T-helper 1 cell treated with Interleukin-12 subunit alpha and Interleukin-12 subunit beta and Interleukin-4 antibody, amounts not matched to agents 30 μg/mL and 1 μg/mL, for 36 hours (primary cell): Measurements from ENCODE around the gene XPR1.
A peak's percentile ranks its signal among the peaks of the same experiment; 100 is the strongest.
"Not testable (repeated sequence)": the region's sequence is repeated elsewhere in the genome, so short reads cannot be mapped to it uniquely, and the experiment has no call there.

Source experiments
- H3K27ac Mint-ChIP-seq: one replicate; pipeline ENCODE4 v1.8.0; 2021; ENCODE audit warnings: mild to moderate bottlenecking, mixed read lengths
- H3K27me3 Mint-ChIP-seq: one replicate; pipeline ENCODE4 v1.8.0; 2021; ENCODE audit warnings: low read depth, mixed read lengths
- H3K36me3 Mint-ChIP-seq: one replicate; pipeline ENCODE4 v1.8.0; 2021; ENCODE audit warnings: low read depth, mixed read lengths
- H3K4me1 Mint-ChIP-seq: one replicate; pipeline ENCODE4 v1.8.0; 2021; ENCODE audit warnings: low read depth, mixed read lengths
- H3K4me3 Mint-ChIP-seq: one replicate; pipeline ENCODE4 v1.8.0; 2021; ENCODE audit warnings: mild to moderate bottlenecking, moderate library complexity, mixed read lengths
- H3K9me3 Mint-ChIP-seq: one replicate; pipeline ENCODE4 v1.8.0; 2021; ENCODE audit warnings: mixed read lengths

XPR1 gene

DNA sequence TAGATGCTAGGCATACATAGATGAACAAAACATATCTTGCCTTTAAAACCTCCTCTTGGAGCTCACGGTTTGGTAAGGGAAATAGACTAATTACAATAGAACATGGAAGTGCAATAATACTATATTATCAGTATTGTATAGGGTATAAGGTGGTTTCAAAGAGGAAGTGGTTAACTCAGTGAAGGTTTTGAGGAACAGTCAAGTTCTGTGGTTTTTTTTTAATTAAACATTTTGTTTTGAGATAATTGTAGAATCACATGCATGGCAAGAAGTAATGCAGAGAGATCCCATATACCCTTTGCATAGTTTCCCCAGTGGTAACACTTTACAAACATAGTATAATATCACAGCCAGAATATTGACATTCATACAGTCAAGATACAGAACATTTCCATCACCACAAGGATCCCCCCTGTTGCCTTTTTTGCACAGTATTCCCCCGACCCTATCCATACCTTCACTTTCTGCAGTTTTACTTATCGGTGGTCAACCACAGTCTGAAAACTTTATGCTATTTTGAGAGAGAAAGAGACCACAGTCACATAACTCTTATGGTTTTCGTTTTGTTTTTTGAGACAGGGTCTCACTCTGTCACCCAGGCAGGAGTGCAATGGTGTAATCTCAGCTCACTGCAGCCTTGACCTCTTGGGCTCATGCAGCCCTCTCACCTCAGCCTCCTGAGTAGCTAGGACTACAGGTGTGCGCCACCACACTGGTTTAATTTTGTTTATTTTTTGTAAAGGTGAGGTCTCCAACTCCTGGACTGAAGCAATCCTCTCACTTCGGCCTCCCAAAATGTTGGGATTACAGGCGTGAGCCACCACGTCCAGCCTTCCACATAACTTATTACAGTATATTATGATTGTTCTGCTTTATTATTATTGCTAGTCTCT, 220.4 kb downstream of the XPR1 start:
- H3K36me3 Mint-ChIP-seq, result peaks cover 6% of the 10 kb centered on the region
- H3K4me1 Mint-ChIP-seq, result peaks cover 16% of the 10 kb centered on the region
- H3K27ac Mint-ChIP-seq, result no peak overlapping the region
- no peaks in the 10 kb centered on the region for H3K9me3 Mint-ChIP-seq
- H3K4me3 Mint-ChIP-seq, result no peak overlapping the region
- H3K27me3 Mint-ChIP-seq, result no peaks in the 10 kb centered on the region

DNA sequence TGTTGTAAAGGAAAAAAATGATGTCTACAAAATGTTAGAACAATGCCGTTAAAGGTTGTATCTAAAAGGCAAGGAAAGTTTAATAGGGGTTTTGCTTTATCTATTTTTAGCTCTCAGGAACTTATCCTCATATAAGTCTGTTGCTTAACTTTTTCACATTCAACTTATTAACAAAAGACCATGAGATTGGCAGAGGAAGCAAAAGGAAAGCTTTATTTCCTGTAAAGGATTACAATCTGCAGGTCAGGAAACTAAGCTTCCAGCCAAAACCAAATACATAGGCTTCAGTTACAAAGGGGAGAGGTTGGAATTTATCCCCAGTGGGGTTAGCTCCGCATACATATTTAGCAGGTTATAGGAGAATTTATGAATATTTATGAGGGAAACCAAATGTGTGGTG, 222.2 kb downstream of the XPR1 start:
- Mint-ChIP-seq H3K9me3 (no peaks in the 10 kb centered on the region), H3K27me3 (no peaks in the 10 kb centered on the region)

DNA sequence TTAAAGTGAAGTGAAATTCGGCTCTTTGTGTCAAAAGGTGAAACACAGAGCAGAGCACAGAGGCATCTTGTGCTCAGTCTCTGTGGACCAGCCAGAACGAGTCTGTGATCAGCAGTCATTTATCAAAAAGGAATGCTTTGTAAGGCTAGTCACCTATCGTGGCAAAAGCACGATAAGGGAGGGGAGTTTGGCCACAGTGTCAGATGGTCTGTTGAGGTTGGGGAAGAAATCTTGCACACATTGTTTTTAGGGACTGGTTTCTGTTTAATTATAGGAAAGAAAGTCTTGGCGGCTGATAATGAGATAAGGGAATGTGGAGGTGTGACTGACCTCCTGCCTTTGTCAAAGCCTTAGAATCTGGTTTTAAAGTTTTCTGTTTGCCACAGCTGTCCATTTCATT, 222.6 kb downstream of the XPR1 start:
- Mint-ChIP-seq H3K27ac (no peak overlapping the region), H3K27me3 (no peaks in the 10 kb centered on the region), H3K9me3 (no peaks in the 10 kb centered on the region), H3K4me3 (no peak overlapping the region), H3K36me3 (peaks cover 6% of the 10 kb centered on the region), H3K4me1 (peaks cover 16% of the 10 kb centered on the region)

More for the DNA sequence above, 222.2 kb downstream of the XPR1 start:
- H3K27ac Mint-ChIP-seq, result no peak overlapping the region
- peaks cover 6% of the 10 kb centered on the region for H3K36me3 Mint-ChIP-seq
- no peak overlapping the region for H3K4me3 Mint-ChIP-seq
- peaks cover 16% of the 10 kb centered on the region for H3K4me1 Mint-ChIP-seq

DNA sequence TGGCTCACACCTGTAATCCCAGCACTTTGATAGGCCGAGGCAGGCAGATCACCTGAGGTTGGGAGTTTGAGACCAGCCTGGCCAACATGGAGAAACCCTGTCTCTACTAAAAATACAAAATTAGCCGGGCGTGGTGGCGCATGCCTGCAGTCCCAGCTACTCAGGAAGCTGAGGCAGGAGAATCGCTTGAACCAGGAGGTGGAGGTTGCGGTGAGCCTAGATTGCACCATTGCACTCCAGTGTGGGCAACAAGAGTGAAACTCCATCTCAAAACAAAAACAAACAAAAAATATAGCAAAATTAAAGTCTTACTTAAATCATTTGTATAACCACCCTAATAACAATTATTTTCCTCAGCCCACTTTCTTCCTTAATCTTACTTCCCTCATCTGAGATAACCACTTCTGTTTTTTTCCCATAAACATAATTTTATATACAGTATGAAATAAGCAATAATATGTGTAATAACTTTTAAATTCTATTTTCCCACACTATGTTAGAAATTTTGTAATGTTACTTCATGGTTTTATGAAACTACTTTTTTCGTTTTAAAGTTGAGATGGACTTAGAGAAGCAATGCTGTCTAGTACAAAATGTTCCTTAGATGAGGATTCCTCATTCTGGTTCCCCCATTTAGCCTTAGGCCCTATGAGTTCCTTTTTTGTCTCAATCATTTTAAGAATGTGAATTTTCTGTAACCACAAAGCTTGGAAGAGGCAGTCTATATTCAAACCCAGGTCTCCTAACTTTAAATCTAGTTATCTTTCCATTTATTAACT, 226.3 kb downstream of the XPR1 start:
- not testable (repeated sequence) for H3K4me1 Mint-ChIP-seq, H3K4me3 Mint-ChIP-seq, H3K36me3 Mint-ChIP-seq, H3K9me3 Mint-ChIP-seq, H3K27me3 Mint-ChIP-seq, H3K27ac Mint-ChIP-seq

DNA sequence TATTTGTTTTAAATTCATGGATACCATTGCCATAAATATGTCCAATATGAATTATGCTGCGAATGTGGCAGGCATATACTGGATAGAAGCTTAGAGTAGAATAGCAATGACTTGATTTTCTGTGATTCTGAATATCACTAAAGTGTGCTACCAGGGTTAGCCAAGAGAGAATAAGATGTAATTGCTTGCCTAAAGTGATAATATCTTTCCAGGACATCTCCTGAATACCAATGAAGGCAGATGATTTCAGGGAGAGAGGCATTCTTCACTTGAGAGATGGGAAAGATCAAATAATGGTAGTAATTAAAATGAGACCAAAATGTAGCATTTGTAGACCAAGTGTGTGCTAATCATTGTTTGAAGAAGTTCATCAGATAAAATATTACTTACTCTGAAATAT, 227.5 kb downstream of the XPR1 start:
- H3K27me3 Mint-ChIP-seq, result no peaks in the 10 kb centered on the region
- no peak overlapping the region for H3K27ac Mint-ChIP-seq
- no peaks in the 10 kb centered on the region for H3K9me3 Mint-ChIP-seq
- H3K36me3 Mint-ChIP-seq, result no peaks in the 10 kb centered on the region
- no peaks in the 10 kb centered on the region for H3K4me1 Mint-ChIP-seq
- no peak overlapping the region for H3K4me3 Mint-ChIP-seq

DNA sequence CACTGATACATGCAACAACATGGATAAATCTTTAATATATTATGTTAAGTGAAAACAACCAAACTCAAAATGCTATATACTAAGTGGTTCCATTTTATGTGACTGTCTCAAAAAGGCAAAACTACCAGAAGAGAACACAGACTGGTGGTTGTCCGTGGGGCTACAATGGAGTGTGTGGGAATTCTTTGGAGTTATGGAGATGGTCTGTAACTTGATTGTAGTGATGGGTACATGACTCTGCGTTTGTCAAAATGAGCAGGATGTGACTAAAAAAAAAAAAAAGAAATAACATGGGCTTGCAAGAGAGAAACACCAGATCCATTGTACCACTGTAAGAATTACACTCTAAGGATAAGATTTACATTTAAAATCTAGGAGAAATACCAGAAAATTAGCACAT, 228.7 kb downstream of the XPR1 start:
- Mint-ChIP-seq H3K27me3 (no peaks in the 10 kb centered on the region), H3K4me3 (no peak overlapping the region), H3K9me3 (no peaks in the 10 kb centered on the region)

DNA sequence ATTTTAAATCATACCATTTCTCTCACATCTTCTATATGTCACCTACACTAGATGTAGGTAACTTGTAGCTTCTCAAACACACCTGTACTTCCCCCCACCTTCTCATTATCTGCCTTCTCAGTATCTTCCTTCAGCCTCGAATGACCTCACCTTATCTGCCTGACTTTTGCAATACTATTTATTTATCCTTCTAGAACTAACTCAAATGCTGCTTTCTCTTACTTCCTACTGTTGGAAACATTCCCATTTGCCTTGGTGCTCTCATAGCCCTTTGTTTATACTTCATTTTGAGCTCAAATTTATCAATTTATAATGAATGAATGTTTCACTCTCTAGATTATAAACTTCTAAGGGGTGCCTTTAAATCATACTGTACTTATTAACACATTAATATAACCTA, 230.5 kb downstream of the XPR1 start:
- no peaks in the 10 kb centered on the region for H3K4me1 Mint-ChIP-seq
- no peak overlapping the region for H3K4me3 Mint-ChIP-seq
- H3K27me3 Mint-ChIP-seq, result no peaks in the 10 kb centered on the region
- no peak overlapping the region for H3K27ac Mint-ChIP-seq
- peaks cover 4% of the 10 kb centered on the region for H3K36me3 Mint-ChIP-seq
- H3K9me3 Mint-ChIP-seq, result no peaks in the 10 kb centered on the region

More for the DNA sequence above, 228.7 kb downstream of the XPR1 start:
- Mint-ChIP-seq H3K4me1 (no peaks in the 10 kb centered on the region), H3K36me3 (peaks cover 4% of the 10 kb centered on the region), H3K27ac (no peak overlapping the region)

DNA sequence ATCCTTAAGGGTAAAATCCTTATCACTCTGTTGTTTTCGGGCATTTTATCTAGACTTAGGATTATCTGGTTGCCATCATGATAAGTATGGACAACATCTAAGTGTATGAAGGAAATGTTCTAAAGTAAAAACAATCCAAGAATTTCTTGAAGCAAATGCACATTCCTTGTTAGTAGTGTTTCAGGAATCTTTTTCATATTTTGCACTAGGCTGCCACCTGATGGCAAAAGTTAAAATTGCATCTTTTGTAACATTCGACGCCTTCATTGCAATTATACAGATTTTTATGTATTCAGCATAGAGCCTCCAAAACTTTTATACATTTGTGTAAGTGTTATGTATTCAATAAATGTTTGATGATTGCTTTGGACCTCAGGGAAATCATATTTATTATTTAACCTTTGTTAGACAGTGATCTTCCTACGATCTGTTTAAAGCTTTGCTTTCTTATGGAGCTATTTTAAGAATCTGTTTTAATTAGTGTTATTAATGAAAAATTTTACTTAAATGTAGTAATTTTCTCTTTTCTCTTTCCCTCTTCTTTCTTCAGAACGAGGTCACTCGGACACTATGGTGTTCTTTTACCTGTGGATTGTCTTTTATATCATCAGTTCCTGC, 231.4 kb downstream of the XPR1 start:
- H3K27me3 Mint-ChIP-seq, result no peaks in the 10 kb centered on the region
- peaks cover 4% of the 10 kb centered on the region for H3K36me3 Mint-ChIP-seq
- H3K4me1 Mint-ChIP-seq, result no peaks in the 10 kb centered on the region
- H3K9me3 Mint-ChIP-seq, result no peaks in the 10 kb centered on the region
- no peak overlapping the region for H3K27ac Mint-ChIP-seq
- no peak overlapping the region for H3K4me3 Mint-ChIP-seq

DNA sequence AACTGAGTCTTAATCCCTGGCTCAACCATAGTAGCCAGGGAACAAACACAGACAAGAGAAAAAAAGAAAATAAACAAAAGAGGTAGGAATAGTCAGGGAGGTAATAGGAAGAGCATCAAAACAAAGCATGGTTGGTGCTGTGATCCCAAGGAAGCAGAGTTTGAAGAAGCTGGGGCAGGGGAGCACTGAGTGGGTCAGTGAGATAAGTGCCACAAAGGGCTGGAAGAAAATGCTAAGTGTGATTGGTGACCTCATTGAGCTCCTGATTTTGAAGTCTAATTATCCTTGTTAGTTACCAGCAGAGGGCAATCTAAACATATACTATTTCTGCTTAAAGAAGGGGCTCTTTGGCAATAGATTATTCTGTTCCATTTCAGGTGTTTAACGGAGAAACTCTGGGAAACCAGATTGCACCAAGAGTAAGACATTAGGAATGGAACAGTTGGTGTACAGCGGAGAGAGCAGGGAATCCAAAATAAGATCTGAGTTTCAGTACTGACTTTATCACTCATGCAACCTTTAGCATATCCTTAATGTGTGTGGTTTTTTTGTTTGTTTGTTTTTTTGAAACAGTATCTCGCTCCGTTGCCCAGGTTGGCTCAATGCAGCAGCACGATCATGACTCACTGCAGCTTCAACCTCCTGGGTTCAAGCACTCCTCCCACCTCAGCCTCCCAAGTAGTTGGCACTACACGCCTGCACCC, 250.1 kb downstream of the XPR1 start:
- no peaks in the 10 kb centered on the region for H3K27me3 Mint-ChIP-seq
- no peaks in the 10 kb centered on the region for H3K9me3 Mint-ChIP-seq
- H3K4me1 Mint-ChIP-seq, result no peaks in the 10 kb centered on the region
- H3K36me3 Mint-ChIP-seq, result peaks cover 5% of the 10 kb centered on the region
- peak overlapping the region; percentile 3 for H3K27ac Mint-ChIP-seq
- no peak overlapping the region for H3K4me3 Mint-ChIP-seq

DNA sequence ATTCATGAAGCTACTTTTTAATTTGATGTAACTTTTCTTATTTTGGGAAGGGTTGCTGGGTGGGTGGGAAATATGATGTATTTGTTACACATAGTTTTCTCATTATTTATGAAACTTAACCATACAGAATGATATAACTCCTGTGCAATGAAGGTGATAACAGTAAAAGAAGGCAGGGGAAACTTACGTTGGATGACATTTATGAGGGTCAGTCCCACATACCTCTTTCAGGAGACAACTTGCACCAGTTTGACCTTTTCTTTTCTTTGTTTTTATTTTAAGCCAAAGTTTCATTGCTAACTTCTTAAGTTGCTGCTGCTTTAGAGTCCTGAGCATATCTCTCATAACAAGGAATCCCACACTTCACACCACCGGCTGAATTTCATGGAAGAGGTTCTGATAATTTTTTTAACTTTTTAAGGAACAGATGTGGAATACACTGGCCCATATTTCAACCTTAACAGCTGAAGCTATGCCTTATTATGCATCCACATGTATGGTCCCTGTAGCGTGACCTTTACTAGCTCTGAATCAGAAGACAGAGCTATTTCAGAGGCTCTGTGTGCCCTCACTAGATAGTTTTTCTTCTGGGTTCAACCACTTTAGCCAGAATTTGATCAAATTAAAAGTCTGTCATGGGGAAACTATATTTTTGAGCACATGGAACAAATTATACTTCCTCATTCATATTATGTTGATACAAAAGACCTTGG, 252.9 kb downstream of the XPR1 start:
- Mint-ChIP-seq H3K9me3 (no peaks in the 10 kb centered on the region), H3K27me3 (no peaks in the 10 kb centered on the region), H3K4me3 (no peak overlapping the region), H3K27ac (no peak overlapping the region), H3K36me3 (peaks cover 5% of the 10 kb centered on the region), H3K4me1 (peaks cover 5% of the 10 kb centered on the region)

DNA sequence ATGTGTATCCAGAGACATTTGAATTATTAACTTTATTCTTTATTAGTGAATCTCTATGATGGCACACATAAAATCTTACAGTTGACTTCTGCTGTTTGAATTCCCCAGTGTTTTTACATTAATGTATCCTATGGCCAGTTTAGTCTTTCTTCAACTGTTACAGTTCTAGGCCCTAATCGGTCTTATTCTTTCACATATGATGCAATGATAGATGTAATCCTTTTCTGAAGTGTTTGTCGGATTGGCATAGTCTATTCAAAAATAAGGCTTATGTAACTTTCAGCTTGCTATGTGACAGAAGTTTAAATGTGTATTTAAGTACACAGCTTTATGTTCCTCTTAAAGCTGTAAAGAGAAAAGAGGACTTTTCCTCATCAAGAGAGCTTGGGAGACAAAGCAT, 254.5 kb downstream of the XPR1 start:
- Mint-ChIP-seq H3K4me3 (no peak overlapping the region), H3K27ac (no peak overlapping the region), H3K4me1 (peaks cover 5% of the 10 kb centered on the region), H3K27me3 (no peaks in the 10 kb centered on the region), H3K9me3 (no peaks in the 10 kb centered on the region), H3K36me3 (peaks cover 5% of the 10 kb centered on the region)

DNA sequence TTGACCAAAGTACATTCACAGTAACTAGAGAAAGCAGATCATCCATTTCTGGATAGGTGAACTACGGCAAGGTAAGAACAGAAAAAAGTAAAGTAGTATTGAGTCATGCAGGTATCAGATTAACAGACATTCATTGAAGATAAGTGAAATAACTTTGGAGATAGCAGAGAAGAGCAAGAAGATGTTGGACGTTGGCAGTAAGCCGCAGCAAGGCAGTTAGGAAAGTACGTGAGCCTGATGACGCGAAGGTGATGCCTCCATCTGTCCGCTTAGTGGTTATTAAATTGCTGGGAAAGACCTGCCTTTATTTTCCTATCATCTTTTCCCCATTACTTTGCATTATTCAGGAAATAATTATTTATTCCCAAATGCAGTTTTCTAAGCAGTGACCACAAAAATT, 256.0 kb downstream of the XPR1 start:
- Mint-ChIP-seq H3K36me3 (peaks cover 5% of the 10 kb centered on the region), H3K4me3 (no peak overlapping the region)

DNA sequence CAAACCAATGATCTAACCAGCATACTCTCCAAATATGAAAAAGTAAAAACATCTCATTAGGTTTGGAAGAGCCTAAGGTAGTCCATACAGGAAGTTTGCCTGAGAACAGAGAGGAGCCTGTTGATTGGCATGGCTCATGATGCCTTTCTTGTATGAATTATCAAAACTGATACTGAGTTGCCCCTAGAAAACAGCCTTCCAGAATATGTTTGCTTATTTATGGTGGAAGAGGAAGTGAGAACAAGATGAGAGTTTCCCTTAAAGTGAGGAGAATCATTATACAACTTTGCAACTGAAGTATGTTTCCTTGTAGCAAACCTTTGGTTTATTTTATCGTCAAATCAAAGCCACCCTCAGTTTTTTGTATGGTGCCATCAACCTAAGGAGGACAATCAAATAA, 257.0 kb downstream of the XPR1 start:
- Mint-ChIP-seq H3K4me3 (no peak overlapping the region), H3K36me3 (peaks cover 3% of the 10 kb centered on the region), H3K9me3 (no peaks in the 10 kb centered on the region), H3K4me1 (peaks cover 13% of the 10 kb centered on the region), H3K27ac (no peak overlapping the region), H3K27me3 (no peaks in the 10 kb centered on the region)

More for the DNA sequence above, 256.0 kb downstream of the XPR1 start:
- Mint-ChIP-seq H3K9me3 (no peaks in the 10 kb centered on the region), H3K27me3 (no peaks in the 10 kb centered on the region), H3K4me1 (peaks cover 7% of the 10 kb centered on the region), H3K27ac (no peak overlapping the region)

DNA sequence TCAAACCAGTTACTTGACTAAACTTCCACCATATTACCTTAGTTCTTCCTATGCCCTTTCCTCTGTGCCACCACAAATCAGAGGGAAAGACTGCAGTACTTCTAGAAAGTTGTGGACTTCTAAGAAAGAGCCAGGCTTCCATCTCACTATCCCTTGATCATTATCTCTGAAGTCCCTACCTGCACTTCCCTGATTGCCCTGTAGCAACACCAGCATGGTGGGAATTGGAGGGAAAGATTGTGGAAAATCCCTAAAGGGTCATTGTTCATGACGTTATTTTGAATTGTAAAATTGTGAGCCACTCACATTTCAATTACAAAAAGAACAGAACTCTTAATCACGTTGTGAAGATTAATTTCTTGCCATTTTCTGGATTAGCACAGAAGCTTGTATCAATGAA, 257.5 kb downstream of the XPR1 start:
- no peak overlapping the region for H3K4me3 Mint-ChIP-seq
- no peaks in the 10 kb centered on the region for H3K27me3 Mint-ChIP-seq
- no peaks in the 10 kb centered on the region for H3K9me3 Mint-ChIP-seq
- peaks cover 13% of the 10 kb centered on the region for H3K4me1 Mint-ChIP-seq
- H3K36me3 Mint-ChIP-seq, result peaks cover 4% of the 10 kb centered on the region
- no peak overlapping the region for H3K27ac Mint-ChIP-seq
